CD4-positive, alpha-beta T cell (primary cell): ENCODE data around the gene SLC39A8. TPM values are rescaled to one million over a fixed set of nuclear protein-coding genes. Genes with fewer than 3 reads are reported as not detected.
A peak's percentile ranks its signal among the peaks of the same experiment; 100 is the strongest.

Experiments
- ATAC-seq: fragments of 200-7000 bp; cut with Tn5 transposase; one replicate; pipeline ENCODE4 v1.10.0; 2022; ENCODE audit warnings: mild to moderate bottlenecking; ENCODE audit not compliant: poor library complexity
- CTCF ChIA-PET: fragments of 350-600 bp; sonication (Branson Sonifier 250); formaldehyde crosslinking; loops from one replicate; lab custom pipeline; 2021; ENCODE audit warnings: antibody characterized with exemption, inconsistent platforms; lab: Charles Lee
- POLR2A ChIA-PET: fragments of 350-600 bp; sonication (Branson Sonifier 250); formaldehyde crosslinking; loops from one replicate; lab custom pipeline; 2021; ENCODE audit warnings: antibody characterized with exemption, inconsistent platforms; lab: Charles Lee
- DNase-seq, 14 experiments: peaks; one replicate each; pipeline ENCODE4 v3.0.0-alpha.2; 2013 to 2020; ENCODE audit warnings: mixed read lengths in 2 of 14
- H3K27ac ChIP-seq, 2 donors: one replicate each; pipeline versions ENCODE4 v1.5.1 to v1.7.0; 2013; ENCODE audit warnings: low read length in 2 of 2, low read depth in 1 of 2, mild to moderate bottlenecking in 1 of 2
- H3K27me3 ChIP-seq, 2 experiments: 1 replicate in 1 of 2; 2 replicates in 1 of 2; pipeline versions ENCODE4 v1.6.1 to v1.7.0; 2013; ENCODE audit warnings: low read length in 2 of 2, control low read depth in 1 of 2, mild to moderate bottlenecking in 1 of 2, moderate library complexity in 1 of 2; ENCODE audit not compliant: insufficient read depth in 2 of 2, control insufficient read depth in 1 of 2
- H3K36me3 ChIP-seq: one replicate; pipeline ENCODE4 v1.6.1; 2013; ENCODE audit warnings: low read length, control low read depth; ENCODE audit not compliant: insufficient read depth
- H3K4me1 ChIP-seq: one replicate; pipeline ENCODE4 v1.6.1; 2013; ENCODE audit warnings: low read length, control low read depth; ENCODE audit not compliant: insufficient read depth
- H3K4me3 ChIP-seq: one replicate; pipeline ENCODE4 v1.5.1; 2013; ENCODE audit warnings: mild to moderate bottlenecking, low read length, moderate library complexity
- H3K9me3 ChIP-seq, 2 experiments: 1 replicate in 1 of 2; 2 replicates in 1 of 2; pipeline versions ENCODE4 v1.6.1 to v1.7.0; 2013; ENCODE audit warnings: low read length in 2 of 2, mild to moderate bottlenecking in 2 of 2, control low read depth in 1 of 2, moderate library complexity in 1 of 2; ENCODE audit not compliant: control insufficient read depth in 1 of 2, insufficient read depth in 1 of 2
- H3K27ac Mint-ChIP-seq: one replicate; pipeline ENCODE4 v1.8.0; 2020; ENCODE audit warnings: mixed read lengths
- H3K27me3 Mint-ChIP-seq: one replicate; pipeline ENCODE4 v1.8.0; 2021; ENCODE audit warnings: mixed read lengths
- H3K36me3 Mint-ChIP-seq: one replicate; pipeline ENCODE4 v1.8.0; 2021; ENCODE audit warnings: low read depth, mixed read lengths
- H3K4me1 Mint-ChIP-seq: one replicate; pipeline ENCODE4 v1.8.0; 2021; ENCODE audit warnings: low read depth, mixed read lengths
- H3K4me3 Mint-ChIP-seq: one replicate; pipeline ENCODE4 v1.8.0; 2020; ENCODE audit warnings: mild to moderate bottlenecking, mixed read lengths
- H3K9me3 Mint-ChIP-seq: one replicate; pipeline ENCODE4 v1.8.0; 2020; ENCODE audit warnings: mixed read lengths
- intact Hi-C, 2 experiments: fragments of 100-400 bp; cut with DNase I in 1 of 2; cut with micrococcal nuclease in 1 of 2; formaldehyde crosslinking; loops; one replicate each; pipeline versions ENCODE4 v1.15.1 to v1.9.0; 2023 to 2025; cut with DNase I, micrococcal nuclease
- total RNA-seq, 174 experiments: library from RNA in 2 of 174; stranded (reverse) in 2 of 174; gene quantifications; one replicate each; pipeline ENCODE4 v1.2.3 and lab custom pipeline; 2021 to 2026
- TF ChIP-seq, protein P1 (sequence below): fragments of 200-600 bp; IDR thresholded peaks from one replicate; pipeline ENCODE4 v1.8.0; 2022; ENCODE audit warnings: antibody characterized with exemption, mild to moderate bottlenecking

The SLC39A8 gene
- total RNA-seq, 2 experiments from 2014 or later: 17.9 to 18.0 TPM

DNA sequence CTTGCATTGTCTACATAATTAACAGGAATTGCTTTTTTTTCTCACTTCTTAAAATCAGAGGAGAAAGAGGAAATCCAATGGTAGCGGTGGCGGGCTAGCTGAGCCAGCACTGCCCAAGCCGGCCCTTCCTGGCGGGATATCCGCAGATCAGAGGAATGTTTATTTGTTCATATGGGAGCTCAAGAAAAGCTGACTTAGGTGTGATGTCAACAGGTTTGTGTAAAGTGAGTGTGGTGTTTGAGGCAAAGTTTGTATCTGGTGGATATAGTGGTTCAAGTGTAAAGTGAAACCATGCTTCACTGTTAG is 466 bp upstream of the SLC39A8 start:
- H3K27ac Mint-ChIP-seq: peak overlapping the region; percentile 88
- no peak for ATAC-seq
- H3K4me1 ChIP-seq: peaks cover 25% of the 10 kb centered on the region
- no peaks in the 10 kb centered on the region for H3K9me3 ChIP-seq
- intact Hi-C loops: loop anchor here (1.0 to 10.0 kb wide), 11 partner anchors 83 to 1001 kb away; partner anchors contain the start of genes BDH2 (in 2 of the 2), PPP3CA (in 2 of the 2) and UBE2D3 (in 2 of the 2)
- peak overlapping the region; percentile 82 for H3K4me3 ChIP-seq
- peaks cover 44% of the 10 kb centered on the region for H3K4me1 Mint-ChIP-seq
- peaks cover 12% of the 10 kb centered on the region for H3K36me3 Mint-ChIP-seq
- peak overlapping the region; percentile 88 to 93 for H3K27ac ChIP-seq
- no peaks in the 10 kb centered on the region for H3K9me3 Mint-ChIP-seq
- no peaks in the 10 kb centered on the region for H3K27me3 Mint-ChIP-seq
- H3K4me3 Mint-ChIP-seq: peak overlapping the region; percentile 87
- TF ChIP-seq, protein P1, sequence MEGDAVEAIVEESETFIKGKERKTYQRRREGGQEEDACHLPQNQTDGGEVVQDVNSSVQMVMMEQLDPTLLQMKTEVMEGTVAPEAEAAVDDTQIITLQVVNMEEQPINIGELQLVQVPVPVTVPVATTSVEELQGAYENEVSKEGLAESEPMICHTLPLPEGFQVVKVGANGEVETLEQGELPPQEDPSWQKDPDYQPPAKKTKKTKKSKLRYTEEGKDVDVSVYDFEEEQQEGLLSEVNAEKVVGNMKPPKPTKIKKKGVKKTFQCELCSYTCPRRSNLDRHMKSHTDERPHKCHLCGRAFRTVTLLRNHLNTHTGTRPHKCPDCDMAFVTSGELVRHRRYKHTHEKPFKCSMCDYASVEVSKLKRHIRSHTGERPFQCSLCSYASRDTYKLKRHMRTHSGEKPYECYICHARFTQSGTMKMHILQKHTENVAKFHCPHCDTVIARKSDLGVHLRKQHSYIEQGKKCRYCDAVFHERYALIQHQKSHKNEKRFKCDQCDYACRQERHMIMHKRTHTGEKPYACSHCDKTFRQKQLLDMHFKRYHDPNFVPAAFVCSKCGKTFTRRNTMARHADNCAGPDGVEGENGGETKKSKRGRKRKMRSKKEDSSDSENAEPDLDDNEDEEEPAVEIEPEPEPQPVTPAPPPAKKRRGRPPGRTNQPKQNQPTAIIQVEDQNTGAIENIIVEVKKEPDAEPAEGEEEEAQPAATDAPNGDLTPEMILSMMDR: no peak
- ChIA-PET POLR2A (interaction anchor here (1.0 to 2.7 kb wide), 10 partner anchors 12 to 731 kb away, joined by 3 to 37 read pairs (median 6); partner anchors contain the start of genes CISD2, NFKB1, SLC9B1 and UBE2D3), CTCF (interaction anchor here (1.1 to 1.6 kb wide), 2 partner anchors 17 to 85 kb away, joined by 3 to 5 read pairs; no protein-coding TSS in a partner anchor)
- no peaks in the 10 kb centered on the region for H3K27me3 ChIP-seq
- H3K36me3 ChIP-seq: no peaks in the 10 kb centered on the region
- peak in 2 of 14 experiments; percentile 43 to 46 for DNase-seq

DNA sequence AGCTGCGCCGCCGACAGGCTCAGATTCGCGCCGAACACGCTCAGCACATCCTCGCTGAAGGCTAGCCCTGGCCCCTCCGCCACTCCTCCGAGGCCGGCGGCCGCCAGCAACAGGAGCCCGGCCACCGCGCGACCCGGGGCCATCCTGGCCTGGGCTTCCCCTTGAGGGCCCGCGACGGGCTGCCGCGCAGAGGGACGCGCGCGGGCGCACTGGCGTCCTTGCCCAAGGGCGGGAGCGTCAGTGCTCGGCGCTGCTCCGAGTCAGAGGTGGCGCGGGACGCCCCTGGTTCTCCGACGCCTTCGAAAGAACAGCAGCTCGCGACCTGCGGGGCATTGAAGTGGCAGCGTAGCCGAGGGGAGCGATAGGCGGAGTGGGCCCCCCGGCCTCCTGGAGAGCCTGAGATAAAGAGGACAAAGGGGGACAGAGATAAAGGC is 745 bp downstream of the SLC39A8 start:
- ChIA-PET CTCF (interaction anchor here (0.7 to 1.2 kb wide), 5 partner anchors 15 to 524 kb away, joined by 3 to 5 read pairs (median 3); partner anchors contain the start of genes CISD2, MANBA and UBE2D3), POLR2A (interaction anchor here (0.9 to 2.7 kb wide), 14 partner anchors 11 to 733 kb away, joined by 4 to 37 read pairs (median 5); partner anchors contain the start of genes CISD2, MANBA, SLC9B1 and UBE2D3)
- Mint-ChIP-seq H3K4me3 (peak overlapping the region; percentile 87), H3K36me3 (peaks cover 15% of the 10 kb centered on the region), H3K9me3 (no peaks in the 10 kb centered on the region), H3K27me3 (no peaks in the 10 kb centered on the region), H3K27ac (peak overlapping the region; percentile 88), H3K4me1 (peaks cover 53% of the 10 kb centered on the region)
- intact Hi-C loops: loop anchor here (2.0 to 10.0 kb wide), 5 partner anchors 480 to 1000 kb away; partner anchors contain the start of genes PPP3CA (in 2 of the 2), SLC9B1 (in 1 of the 2) and UBE2D3 (in 1 of the 2)
- H3K4me3 ChIP-seq: peak overlapping the region; percentile 82
- ATAC-seq (peak; percentile 49), DNase-seq (peak in 12 of 14 experiments; percentile 41 to 90 (median 60))
- TF ChIP-seq, protein P1: no peak
- peak overlapping the region; percentile 88 to 93 for H3K27ac ChIP-seq
- no peaks in the 10 kb centered on the region for H3K27me3 ChIP-seq
- H3K36me3 ChIP-seq: no peaks in the 10 kb centered on the region
- peaks cover 25% of the 10 kb centered on the region for H3K4me1 ChIP-seq
- H3K9me3 ChIP-seq: no peaks in the 10 kb centered on the region

DNA sequence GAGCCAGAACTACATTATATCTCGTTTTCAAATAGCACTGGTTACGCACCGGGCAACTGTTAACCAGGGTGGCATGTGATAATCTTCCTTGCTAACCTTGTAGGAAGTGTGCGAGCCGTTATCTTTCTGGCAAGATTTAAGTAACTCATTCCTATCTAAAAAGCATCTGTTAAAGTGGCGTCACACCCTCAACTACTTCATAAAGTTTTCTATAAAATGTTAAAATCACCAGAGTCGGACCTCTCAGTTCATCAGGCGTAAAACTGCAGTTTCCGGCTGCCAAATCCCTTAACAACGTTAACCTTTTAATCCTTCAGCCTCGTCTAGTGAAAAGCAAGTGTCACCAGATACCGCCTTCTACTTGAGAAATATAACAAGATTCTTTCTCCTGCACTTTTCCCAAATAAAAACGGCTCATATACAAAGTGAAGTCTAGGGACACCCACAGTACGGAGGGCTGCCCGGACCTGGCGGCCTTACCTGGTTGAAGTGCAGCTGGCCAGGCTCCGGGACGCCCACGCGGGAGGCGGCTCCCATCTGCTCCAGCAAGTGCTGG is 1.2 kb downstream of the SLC39A8 start:
- Histone ChIP-seq H3K36me3 (no peaks in the 10 kb centered on the region), H3K27me3 (no peaks in the 10 kb centered on the region), H3K4me3 (peak overlapping the region; percentile 82), H3K9me3 (no peaks in the 10 kb centered on the region), H3K27ac (peak overlapping the region; percentile 88 to 93), H3K4me1 (peaks cover 25% of the 10 kb centered on the region)
- ATAC-seq: no peak
- Mint-ChIP-seq H3K4me3 (peak overlapping the region; percentile 87), H3K4me1 (peaks cover 58% of the 10 kb centered on the region), H3K27me3 (no peaks in the 10 kb centered on the region), H3K9me3 (no peaks in the 10 kb centered on the region), H3K36me3 (peaks cover 15% of the 10 kb centered on the region), H3K27ac (peak overlapping the region; percentile 88)
- ChIA-PET POLR2A (interaction anchor here (1.3 to 2.7 kb wide), 6 partner anchors 44 to 676 kb away, joined by 4 to 37 read pairs (median 6); partner anchors contain the start of genes CISD2, MANBA, SLC9B1 and UBE2D3), CTCF (interaction anchor here (1.0 to 1.2 kb wide), 2 partner anchors 87 to 525 kb away, joined by 3 read pairs; partner anchors contain the start of gene CISD2)
- DNase-seq: peak in 2 of 14 experiments; percentile 8 to 45
- TF ChIP-seq, protein P1: no peak
- intact Hi-C loops: loop anchor here (2.0 to 10.0 kb wide), 5 partner anchors 481 to 999 kb away; partner anchors contain the start of genes PPP3CA (in 2 of the 2), SLC9B1 (in 1 of the 2) and UBE2D3 (in 1 of the 2)
